Colonic mucosa (tissue), 4 donors: ENCODE data around the gene ASB17. TPM values are rescaled to one million over a fixed set of nuclear protein-coding genes. Genes with fewer than 3 reads are reported as not detected.

Experiments used
- DNase-seq: peaks from one replicate; pipeline ENCODE4 v3.0.0-alpha.2; 2020
- H3K27ac ChIP-seq: fragments of 200-600 bp; one replicate; pipeline ENCODE4 v1.8.0; 2021
- H3K27me3 ChIP-seq: fragments of 200-600 bp; one replicate; pipeline ENCODE4 v1.8.0; 2021
- H3K36me3 ChIP-seq: fragments of 200-600 bp; one replicate; pipeline ENCODE4 v1.8.0; 2021
- H3K4me1 ChIP-seq: fragments of 200-600 bp; one replicate; pipeline ENCODE4 v1.8.0; 2021; ENCODE audit warnings: mild to moderate bottlenecking
- H3K4me3 ChIP-seq: fragments of 200-600 bp; one replicate; pipeline ENCODE4 v1.8.0; 2021
- H3K9ac ChIP-seq, 2 donors: one replicate each; pipeline ENCODE4 v1.7.0; 2013; ENCODE audit warnings: control low read depth in 2 of 2, low read depth in 2 of 2, low read length in 2 of 2
- H3K9me3 ChIP-seq: fragments of 200-600 bp; one replicate; pipeline ENCODE4 v1.8.0; 2021
- CTCF ChIP-seq: fragments of 200-600 bp; IDR thresholded peaks from one replicate; pipeline ENCODE4 v1.8.0; 2022; ENCODE audit warnings: antibody characterized with exemption, mild to moderate bottlenecking
- intact Hi-C: fragments of 100-400 bp; cut with DNase I; formaldehyde crosslinking; loops from one replicate; pipeline ENCODE4 v1.14.1; 2022
- total RNA-seq, 2 donors: library from RNA; stranded (reverse); fragmentation: NEBNext Ultra II Directional in 1 of 2; extraction: Animal tissue kit (Norgen Biotek cat#: 25700) in 1 of 2; gene quantifications; one replicate each; pipeline ENCODE4 v1.2.1, GENCODE V29; 2021
- donor health status: healthy.
- donor health status: DM: no; HTN: no; CAD: no.
- donor health status: DM: no; HTN: no; CAD: no.

The ASB17 gene, protein sequence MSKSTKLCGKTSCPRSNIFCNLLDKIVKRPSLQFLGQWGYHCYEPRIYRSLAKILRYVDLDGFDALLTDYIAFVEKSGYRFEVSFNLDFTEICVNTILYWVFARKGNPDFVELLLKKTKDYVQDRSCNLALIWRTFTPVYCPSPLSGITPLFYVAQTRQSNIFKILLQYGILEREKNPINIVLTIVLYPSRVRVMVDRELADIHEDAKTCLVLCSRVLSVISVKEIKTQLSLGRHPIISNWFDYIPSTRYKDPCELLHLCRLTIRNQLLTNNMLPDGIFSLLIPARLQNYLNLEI
- not detected for total RNA-seq

GRCh38 chr1:75932304-75932703, at the start of gene ASB17:
ASB17 (minus strand) TSS chr1:75932404; CDS start chr1:75932291, 113 bp downstream.
- intact Hi-C loops, result no loop called here
- no peaks in the 10 kb centered on the region for H3K9me3 ChIP-seq
- H3K4me3 ChIP-seq, result no peak within 1 kb of the TSS
- TF ChIP-seq CTCF, result no peak
- no peaks in the 10 kb centered on the region for H3K36me3 ChIP-seq
- no peak within 1 kb of the TSS for H3K27ac ChIP-seq
- no peak within 1 kb of the TSS for H3K9ac ChIP-seq
- no peak for DNase-seq
- no peaks in the 10 kb centered on the region for H3K27me3 ChIP-seq
- no peaks in the 10 kb centered on the region for H3K4me1 ChIP-seq

GRCh38 chr1:75980972-75981897, 49.0 kb upstream of the ASB17 start:
- Histone ChIP-seq H3K9me3 (no peaks in the 10 kb centered on the region), H3K27me3 (no peaks in the 10 kb centered on the region), H3K36me3 (no peaks in the 10 kb centered on the region), H3K4me1 (no peaks in the 10 kb centered on the region), H3K4me3 (no peak overlapping the region), H3K27ac (no peak overlapping the region), H3K9ac (no peak overlapping the region)
- no peak for DNase-seq
- TF ChIP-seq CTCF, result no peak
- intact Hi-C loops, result no loop called here

DNA sequence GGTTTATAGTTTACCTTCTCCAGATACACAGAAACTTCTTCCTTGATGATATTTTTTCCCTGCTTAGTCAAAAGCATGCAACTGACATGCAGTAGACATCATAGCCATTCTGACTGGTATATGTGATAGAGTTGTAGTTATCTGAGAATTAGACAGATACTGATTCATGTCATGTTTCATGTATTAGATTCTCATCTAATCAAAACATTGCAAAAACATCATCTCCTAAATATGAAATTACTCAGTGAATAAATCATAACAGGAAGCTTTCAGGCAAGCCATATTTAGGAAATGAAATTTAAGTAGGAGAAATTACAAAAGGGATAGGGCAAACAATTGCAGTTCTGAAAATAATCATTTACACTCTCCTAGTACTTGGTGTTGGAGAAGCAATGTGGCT, 38.4 kb upstream of the ASB17 start:
- Histone ChIP-seq H3K9ac (no peak overlapping the region), H3K9me3 (no peaks in the 10 kb centered on the region), H3K27ac (no peak overlapping the region), H3K4me1 (no peaks in the 10 kb centered on the region), H3K36me3 (no peaks in the 10 kb centered on the region), H3K27me3 (no peaks in the 10 kb centered on the region), H3K4me3 (no peak overlapping the region)
- DNase-seq, result no peak
- intact Hi-C loops, result no loop called here
- TF ChIP-seq CTCF, result no peak

GRCh38 chr1:75969550-75969949, 37.3 kb upstream of the ASB17 start:
- H3K27ac ChIP-seq, result no peak overlapping the region

More at GRCh38 chr1:75969550-75969949, 37.3 kb upstream of the ASB17 start:
- Histone ChIP-seq H3K4me3 (no peak overlapping the region), H3K27me3 (no peaks in the 10 kb centered on the region), H3K4me1 (no peaks in the 10 kb centered on the region), H3K9ac (no peak overlapping the region), H3K36me3 (no peaks in the 10 kb centered on the region), H3K9me3 (no peaks in the 10 kb centered on the region)
- intact Hi-C loops, result no loop called here
- no peak for TF ChIP-seq CTCF
- DNase-seq, result no peak
